OCI-LY1 (cell line): ENCODE data around the gene LIF.

ENCODE experiments used
- EZH2 ChIP-seq: fragments of 200-600 bp; sonication (generic), shearing (Covaris generic); IDR thresholded peaks from 2 replicates; pipeline ENCODE4 v1.8.0; 2017; ENCODE audit warnings: borderline replicate concordance, mixed run types, mild to moderate bottlenecking, antibody characterized with exemption, low read length, moderate library complexity, mixed read lengths
- TF ChIP-seq, protein P1 (sequence below): fragments of 200-600 bp; sonication (generic), shearing (Covaris generic); IDR thresholded peaks from 2 replicates; pipeline ENCODE4 v1.5.1; 2017; ENCODE audit warnings: mild to moderate bottlenecking, antibody characterized with exemption, low read length, moderate library complexity, mixed read lengths

DNA sequence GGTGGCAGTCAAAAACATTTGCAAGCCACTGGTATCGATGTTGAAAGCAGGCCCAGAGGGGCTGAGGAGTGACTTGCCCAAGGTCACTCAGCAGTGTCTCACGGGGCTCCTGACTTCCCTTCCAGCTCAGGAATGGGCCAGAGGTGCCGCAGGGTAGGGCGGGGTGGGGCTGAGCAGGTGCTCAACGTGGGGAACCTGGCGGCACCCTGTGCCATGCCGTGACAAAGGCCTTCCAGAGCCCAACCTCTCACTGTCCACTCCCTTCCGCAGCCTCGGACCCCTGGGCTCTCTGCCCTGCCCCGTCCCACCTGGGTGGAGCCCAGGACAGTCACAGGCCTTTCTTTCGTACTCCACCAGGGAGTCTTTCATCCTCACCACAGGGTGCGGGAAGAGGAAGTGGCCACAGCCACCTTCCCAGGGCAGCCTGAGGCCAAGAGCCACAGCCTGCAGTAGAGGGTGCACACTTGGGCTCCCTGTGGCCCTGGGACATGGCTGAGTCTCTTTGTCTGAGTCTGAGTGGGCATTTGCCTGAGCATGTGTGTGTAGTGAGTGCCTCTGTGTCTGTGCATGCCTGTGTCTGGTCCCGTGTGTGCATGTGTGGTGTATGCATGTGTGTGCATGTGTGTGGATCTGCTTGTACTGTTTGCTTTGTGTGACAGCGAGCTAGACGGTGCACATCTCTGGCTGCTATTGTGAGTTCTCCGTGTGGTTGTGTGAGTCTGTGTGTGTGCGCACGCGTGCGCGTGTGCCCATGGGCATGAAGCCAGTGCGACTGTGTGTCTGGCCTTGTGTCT is 6.0 kb upstream of the LIF start:
- TF ChIP-seq, protein P1, sequence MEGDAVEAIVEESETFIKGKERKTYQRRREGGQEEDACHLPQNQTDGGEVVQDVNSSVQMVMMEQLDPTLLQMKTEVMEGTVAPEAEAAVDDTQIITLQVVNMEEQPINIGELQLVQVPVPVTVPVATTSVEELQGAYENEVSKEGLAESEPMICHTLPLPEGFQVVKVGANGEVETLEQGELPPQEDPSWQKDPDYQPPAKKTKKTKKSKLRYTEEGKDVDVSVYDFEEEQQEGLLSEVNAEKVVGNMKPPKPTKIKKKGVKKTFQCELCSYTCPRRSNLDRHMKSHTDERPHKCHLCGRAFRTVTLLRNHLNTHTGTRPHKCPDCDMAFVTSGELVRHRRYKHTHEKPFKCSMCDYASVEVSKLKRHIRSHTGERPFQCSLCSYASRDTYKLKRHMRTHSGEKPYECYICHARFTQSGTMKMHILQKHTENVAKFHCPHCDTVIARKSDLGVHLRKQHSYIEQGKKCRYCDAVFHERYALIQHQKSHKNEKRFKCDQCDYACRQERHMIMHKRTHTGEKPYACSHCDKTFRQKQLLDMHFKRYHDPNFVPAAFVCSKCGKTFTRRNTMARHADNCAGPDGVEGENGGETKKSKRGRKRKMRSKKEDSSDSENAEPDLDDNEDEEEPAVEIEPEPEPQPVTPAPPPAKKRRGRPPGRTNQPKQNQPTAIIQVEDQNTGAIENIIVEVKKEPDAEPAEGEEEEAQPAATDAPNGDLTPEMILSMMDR, result no peak
- TF ChIP-seq EZH2, result no peak
